ENCODE measurements around the gene APOL1.

GRCh38 chr22:36292823-36293530 is 40.0 kb downstream of the APOL1 start:
- TF ChIP-seq CTCF (IDR thresholded peaks at IDR 0.05) (no peak), POLR2A (IDR thresholded peaks at IDR 0.05) (no peak)
